GM18858 (cell line): ENCODE measurements around the gene RIMBP3C.
"Not testable (repeated sequence)": the region's sequence is repeated elsewhere in the genome, so short reads cannot be mapped to it uniquely, and the experiment has no call there.

ENCODE experiments used
- ATAC-seq: cut with Tn5 transposase; IDR thresholded peaks from one replicate; pipeline ENCODE4 v1.9.1; 2021; ENCODE audit not compliant: unreplicated experiment

RIMBP3C gene

GRCh38 chr22:21579474-21579851 is 28.2 kb upstream of the RIMBP3C start:
- ATAC-seq = no peak

DNA sequence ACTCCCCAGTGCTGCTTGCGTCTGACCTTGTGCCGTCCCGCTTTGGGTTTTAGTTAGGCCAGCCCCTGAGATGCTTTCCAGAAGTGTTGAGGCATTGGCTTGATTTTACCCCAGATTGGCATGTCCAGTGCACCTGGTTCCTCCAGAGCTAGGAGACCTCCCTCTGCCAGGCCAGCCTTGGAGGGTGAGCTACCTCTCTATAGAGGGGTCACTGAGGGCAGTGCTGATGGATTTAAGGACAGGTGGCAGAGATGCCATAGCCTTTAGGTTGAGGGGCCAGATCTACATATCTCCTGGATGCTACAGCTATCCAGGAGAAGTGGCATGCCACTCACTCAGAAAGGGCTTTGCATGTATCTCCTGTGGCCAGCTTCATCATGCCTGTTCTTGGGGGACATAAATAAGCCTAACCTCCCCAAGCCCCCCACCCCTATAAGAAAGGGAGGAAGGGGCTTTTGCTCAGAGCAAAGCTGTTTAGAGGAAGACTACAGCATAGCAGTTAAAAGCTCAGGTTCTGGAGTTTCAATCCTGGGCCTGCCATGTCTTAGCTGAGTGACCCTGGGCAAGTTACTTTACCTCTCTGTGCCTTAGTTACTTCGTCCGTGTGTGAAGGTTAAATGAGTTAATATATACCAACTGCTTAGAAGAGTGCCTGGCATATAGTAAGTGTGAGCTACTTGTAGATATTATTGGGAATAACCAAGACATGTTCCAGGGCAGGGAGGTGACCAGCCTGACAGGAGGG is 22.7 kb upstream of the RIMBP3C start:
- no peak for ATAC-seq

- ATAC-seq = no peak
Measured at GRCh38 chr22:21573293-21573734, 22.1 kb upstream of the RIMBP3C start.

GRCh38 chr22:21571679-21572078 is 20.4 kb upstream of the RIMBP3C start:
- ATAC-seq = no peak

DNA sequence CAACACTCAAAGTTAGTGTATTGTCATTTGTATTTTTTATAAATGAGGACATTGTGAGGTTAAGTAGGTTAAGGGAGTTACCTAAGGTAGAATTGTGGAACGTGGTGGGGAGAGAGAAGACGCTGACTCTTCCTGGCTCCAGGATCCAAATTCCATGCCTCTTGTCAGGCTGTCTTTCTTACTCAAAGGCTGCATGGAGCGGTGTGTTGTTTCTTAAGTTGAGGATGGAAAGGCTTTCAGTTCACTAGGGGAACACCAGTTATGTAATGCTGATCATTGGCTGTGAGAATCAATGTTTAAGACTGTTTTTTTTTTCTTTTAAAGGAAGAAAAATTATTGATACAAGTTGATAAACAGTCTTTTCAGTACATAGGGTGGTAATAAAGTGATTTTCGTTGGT is 19.1 kb upstream of the RIMBP3C start:
- ATAC-seq = no peak

DNA sequence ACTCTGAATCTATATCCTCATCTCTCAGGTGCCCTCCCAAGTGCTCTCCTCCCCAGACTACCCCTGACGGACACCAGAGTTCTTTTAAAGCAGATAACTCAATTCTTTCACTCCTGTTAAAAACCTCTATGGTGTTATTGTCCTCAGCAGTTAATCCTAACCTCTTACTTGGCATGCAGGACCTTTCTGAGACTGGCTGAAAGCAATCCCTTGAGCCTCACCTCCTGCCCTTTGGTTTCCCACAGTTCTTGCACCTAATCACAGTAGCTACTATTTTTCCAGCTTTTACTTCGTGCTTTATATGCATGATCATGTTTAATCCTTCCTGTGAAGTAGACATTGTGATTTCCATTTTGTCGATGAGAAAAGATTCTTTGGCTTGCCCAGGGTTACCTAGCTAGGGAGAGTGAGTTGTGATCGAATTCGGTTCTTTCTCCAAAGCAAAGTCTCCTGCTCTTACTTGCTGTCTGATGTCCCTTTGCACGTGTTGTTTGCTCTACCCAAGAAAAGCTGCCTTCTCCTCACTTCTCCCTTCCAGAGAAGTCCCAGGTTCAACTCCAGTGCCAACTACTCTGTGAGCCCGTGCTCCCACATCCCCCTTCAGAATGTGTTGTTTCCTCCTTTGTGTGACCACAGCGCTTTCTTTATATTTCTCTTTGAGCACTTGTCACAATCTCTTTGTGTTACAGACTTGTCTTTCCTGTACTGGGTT is 18.4 kb upstream of the RIMBP3C start:
- no peak for ATAC-seq

- not testable (repeated sequence) for ATAC-seq
Measured at GRCh38 chr22:21569076-21569427, 17.8 kb upstream of the RIMBP3C start.

- no peak for ATAC-seq
Measured at GRCh38 chr22:21568347-21569075, 17.2 kb upstream of the RIMBP3C start.

- ATAC-seq = peak; percentile 37
Measured at GRCh38 chr22:21567456-21568346, 16.4 kb upstream of the RIMBP3C start, which contains the start of gene UBE2L3. Gene UBE2L3 (plus strand): TSS chr22:21567714. CDS start chr22:21567745, 31 bp downstream.

DNA sequence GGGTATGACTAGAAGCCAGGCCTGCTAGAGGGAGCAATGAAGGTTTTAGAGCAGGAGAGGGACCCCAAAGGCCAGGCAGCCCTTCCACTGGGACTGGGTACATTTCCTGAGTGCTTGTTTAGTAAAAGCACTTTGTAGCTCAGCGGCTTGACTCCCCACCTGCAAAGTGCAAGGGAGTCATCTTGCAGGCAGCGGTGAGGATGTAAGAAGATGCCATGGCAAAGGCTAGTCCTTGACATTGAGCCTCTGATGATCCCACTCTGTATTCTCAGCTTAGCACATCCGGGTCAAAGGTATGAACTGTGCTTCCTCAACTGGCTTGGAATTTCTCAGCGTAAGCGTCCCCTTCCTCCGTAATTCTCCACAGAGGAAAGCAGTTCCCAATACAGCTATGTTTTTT is 13.2 kb upstream of the RIMBP3C start:
- ATAC-seq = no peak

- ATAC-seq = no peak
Measured at GRCh38 chr22:21563912-21564311, 12.7 kb upstream of the RIMBP3C start.

DNA sequence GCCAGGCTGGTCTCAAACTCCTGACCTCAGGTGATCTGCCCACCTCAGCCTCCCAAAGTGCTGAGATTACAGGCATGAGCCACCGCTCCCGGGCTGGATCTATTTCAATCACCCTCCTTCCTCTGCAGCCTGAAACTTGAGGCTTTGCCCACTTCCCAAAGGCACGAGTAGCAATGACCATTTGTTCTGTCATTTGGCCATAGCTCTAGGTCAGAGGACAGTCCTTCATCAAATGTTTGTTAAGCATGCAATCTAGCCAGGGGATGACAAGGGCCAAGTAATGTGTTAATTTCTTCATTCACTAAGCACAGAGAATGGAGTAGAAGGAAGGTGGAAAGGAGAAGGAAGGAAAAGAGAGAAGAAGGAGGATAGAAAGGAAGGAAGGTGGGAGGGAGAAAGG is 9.4 kb upstream of the RIMBP3C start:
- ATAC-seq = not testable (repeated sequence)

DNA sequence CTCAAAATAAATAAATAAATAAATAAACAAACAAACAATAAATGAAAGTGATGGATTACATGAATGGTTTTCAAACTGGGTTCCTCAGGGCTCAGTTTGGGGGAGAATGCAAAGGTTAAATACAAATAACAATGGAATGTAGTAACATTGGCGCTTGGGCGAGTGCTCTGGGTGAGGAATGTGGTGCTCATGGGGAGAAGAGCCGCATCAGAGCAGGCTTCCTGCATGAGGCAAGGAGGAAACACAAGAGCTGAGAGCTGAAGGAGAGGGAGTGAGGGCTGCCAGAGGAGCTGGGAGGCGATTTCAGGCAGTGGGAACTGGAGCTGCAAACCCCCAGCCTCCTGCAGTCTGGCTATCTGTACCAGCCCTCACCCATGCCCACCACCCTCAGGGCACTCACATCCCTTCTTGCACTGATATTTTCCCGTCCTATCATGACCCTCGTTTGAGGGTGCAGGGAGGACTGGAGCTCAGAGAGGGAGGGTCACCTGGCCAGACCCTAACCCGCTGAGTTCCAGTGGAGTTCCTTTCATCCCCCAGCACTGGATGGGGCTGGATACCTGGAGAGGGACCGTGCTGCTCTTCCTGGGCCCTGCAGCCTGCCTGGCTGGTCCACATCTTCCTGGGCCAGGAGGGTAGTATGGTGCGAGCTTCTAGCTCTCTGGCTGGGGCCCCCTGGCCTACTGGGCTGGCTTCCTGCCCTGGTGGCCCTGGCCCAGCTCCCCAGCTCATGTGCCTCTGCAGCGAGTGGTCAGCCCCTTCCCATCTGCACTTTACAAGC is 8.3 kb upstream of the RIMBP3C start:
- not testable (repeated sequence) for ATAC-seq

DNA sequence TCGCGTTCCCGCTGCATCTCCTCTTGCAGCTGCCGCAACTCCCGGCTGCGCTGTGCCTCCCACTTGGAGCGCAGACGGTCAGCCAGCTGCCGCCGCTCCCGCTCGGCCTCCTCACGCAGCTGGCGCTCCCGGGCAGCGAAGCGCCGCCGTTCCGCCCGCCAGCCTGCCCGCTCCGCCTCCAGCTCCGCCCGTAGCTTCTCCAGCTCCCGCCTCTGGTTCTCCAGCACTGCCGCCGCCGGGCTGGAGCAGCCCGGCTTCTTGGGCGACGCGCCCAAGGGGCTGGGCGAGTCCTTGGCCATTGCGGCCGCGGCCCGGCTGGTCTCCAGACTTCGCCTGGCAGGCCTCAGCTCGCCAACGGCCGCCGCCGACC is 598 bp downstream of the RIMBP3C start:
- not testable (repeated sequence) for ATAC-seq

GRCh38 chr22:21550008-21550677 is 1.1 kb downstream of the RIMBP3C start:
- ATAC-seq = not testable (repeated sequence)

DNA sequence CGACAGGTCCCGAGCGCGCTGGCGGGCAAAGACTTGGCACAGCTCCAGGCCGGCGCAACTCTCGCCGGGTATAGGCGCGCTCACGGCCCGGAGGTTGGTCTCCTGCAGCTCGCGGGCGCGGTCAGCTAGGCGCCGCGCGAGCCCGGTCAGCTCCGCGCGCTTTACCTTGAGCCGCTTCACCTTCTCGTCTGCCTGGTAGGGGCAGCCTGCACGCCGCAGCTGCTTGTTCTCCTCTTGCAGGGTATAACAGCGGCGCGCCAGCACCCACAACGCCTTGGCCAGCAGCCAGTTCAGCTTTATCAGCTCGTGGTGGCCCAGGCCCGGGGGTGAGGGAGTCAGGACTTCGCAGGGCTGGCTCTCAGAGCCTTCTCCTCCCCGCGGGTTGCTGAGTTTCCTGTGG is 1.7 kb downstream of the RIMBP3C start:
- ATAC-seq = not testable (repeated sequence)

DNA sequence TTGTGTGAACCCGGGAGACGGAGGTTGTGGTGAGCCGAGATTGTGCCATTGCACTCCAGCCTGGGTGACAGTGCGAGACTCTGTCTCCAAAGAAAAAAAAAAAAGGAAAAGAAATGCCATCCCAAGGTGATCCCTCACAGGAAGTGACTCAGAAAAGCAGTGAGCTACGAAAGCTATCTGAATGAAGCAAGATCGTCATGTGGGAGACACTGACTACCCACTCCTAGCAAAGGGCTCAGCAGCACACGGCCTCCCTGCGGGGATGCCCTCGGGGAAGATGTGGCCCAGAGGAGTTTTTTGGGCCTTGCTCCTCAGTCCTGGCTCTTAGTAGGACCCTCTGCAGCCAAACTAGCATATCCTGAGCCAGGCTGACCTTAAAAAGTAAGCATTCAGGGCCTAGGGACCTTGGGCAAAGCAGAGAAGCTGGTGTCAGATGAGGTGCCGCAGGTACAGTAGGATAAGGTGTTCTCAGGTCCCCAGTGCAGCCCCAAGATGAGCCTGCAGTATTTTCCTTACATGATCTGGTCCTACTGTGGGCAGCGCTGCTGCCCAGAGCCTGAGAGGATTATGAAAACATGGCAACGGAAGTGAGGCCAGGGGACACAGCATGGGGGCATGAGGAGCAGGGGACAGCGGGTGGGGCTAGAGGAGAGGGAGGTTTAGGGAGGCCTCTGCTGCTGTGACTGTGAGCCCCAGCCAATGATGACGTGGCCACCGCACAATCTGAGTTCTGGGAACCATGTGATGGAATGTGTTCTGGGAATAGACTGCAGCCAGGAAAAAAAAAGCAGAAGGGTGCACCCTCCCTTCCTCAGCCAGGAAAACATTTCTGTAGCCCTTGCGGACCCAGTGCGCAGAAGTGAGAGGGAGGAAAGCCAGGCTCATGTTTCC is 6.6 kb downstream of the RIMBP3C start:
- not testable (repeated sequence) for ATAC-seq

DNA sequence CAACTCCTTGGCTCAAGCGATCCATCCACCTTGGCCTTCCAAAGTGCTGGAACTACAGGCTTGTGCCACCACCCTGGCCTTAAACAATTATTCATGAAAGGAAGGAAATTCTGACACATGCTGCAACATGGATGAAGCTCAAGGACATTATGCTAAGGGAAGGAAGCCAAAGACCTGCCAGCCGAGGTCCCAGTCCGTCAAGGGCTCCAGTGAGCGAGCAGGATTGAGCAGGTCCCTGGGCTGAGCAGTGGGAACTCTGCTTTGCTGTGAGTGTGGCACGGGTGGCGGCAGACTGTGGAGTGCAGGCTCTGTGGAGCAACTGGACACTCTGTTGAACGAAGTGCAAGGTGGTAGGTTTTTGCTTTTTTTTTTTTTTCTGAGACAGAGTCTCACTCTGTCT is 11.4 kb downstream of the RIMBP3C start:
- ATAC-seq = not testable (repeated sequence)
